NCI-H2171 (cell line): ENCODE data around the gene CYGB.

Experiments
- DNase-seq: peaks from one replicate; lab custom pipeline; 2025; lab: John Stamatoyannopoulos, UW

Gene CYGB

DNA sequence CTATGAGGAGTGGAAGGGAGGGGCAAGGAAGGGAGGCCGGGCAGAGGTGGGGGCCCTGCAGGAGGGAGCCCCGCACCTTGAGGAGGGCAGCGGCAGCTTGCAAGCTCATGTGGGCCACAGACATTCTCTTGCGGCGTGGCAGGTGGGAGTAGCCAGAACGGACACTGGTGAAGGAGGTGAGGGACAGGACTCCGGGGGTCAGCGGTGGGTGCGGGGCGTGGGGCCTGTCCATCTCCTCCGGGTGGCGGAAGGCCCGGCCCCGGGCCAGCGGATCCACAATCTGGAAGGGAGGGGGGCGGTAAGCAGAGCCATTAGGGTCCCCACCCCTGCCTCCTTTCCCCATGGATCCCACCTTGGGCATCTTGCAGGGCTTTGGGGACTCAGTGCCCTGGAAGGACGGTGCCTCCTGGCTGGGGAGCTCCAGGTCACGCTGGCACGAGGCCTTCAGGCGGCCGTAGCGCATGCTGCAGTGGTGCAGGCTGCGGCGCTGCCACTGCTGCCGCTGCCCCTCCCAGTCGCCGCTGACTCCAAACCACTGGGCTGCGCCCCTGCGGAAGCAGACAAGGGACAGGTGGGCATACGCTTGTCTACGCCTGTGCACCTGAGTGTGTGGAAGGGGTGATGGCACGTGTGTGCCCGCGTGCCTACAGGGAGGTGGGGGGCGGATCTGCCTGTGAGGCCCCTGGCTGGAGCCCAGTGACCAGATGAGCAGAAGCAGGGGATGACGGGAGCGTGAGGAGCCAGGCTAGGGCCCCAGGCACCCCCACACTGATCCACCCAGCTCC lies 58.6 kb downstream of the CYGB start:
- no peak for DNase-seq

DNA sequence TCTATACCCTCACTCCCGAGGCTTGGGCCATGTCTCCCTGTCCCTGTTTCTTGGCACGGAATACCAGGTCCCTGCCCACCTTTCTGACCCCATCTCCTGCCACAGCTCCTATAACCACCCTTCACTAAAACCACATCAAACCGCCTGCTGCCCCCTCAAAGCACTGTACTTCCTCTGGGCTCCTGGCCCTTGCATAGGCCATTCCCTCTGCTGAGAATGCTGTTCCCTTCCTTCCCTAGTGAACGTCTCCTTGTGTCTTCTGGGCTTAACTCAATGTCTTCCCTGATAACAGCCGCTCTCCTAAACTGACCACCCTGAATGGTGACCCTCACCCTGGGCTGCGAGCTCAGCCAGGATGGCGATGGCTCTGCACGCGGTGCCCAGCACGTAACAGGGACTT lies 59.4 kb downstream of the CYGB start:
- no peak for DNase-seq

DNA sequence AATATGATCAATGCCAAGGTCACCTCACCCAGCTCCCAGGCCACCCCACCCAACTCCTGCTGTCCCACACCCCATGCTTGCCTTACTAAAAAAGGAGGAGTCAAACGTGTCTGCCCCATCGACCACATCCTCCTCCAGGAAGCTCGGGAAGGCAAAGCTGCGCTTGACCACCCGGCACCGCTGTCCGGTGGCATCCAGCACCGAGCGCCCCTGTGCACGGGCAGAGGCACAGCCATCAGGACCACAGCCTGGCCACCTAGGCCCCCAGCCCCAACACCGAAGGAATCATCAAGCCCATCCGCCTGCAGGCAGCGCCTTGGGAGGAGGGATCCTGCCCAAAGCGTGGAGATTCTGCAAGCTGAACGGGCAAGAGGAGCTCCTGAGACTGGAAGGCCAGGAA lies 59.9 kb downstream of the CYGB start:
- DNase-seq: no peak
